GM23338 (cell line): ENCODE measurements around the gene DUSP8.

Source experiments
- CREB1 ChIP-seq: fragments of 250-450 bp; sonication (Bioruptor Pico); IDR thresholded peaks from 2 replicates; pipeline ENCODE4 v1.5.0; 2020; ENCODE audit warnings: low read depth, mild to moderate bottlenecking, moderate library complexity
- EZH2 ChIP-seq: fragments of 200-600 bp; sonication (generic); IDR thresholded peaks from one replicate; pipeline ENCODE4 v1.8.0; 2017; ENCODE audit warnings: antibody characterized with exemption, mild to moderate bottlenecking, low read depth; ENCODE audit not compliant: unreplicated experiment
- EZH2phosphoT487 ChIP-seq: fragments of 200-600 bp; sonication (generic); IDR thresholded peaks from one replicate; pipeline ENCODE4 v1.8.1; 2018; ENCODE audit warnings: antibody characterized with exemption; ENCODE audit not compliant: unreplicated experiment
- JUNB ChIP-seq: IDR thresholded peaks from one replicate; pipeline ENCODE4 v1.6.1; 2016; ENCODE audit warnings: antibody characterized with exemption; ENCODE audit not compliant: unreplicated experiment
- NANOG ChIP-seq: IDR thresholded peaks from 2 replicates; pipeline ENCODE4 v1.6.1; 2016; ENCODE audit warnings: antibody characterized with exemption, borderline replicate concordance
- POLR2AphosphoS5 ChIP-seq: IDR thresholded peaks from 2 replicates; pipeline ENCODE4 v1.6.1; 2016; ENCODE audit warnings: antibody characterized with exemption, low read depth
- REST ChIP-seq: IDR thresholded peaks from one replicate; pipeline ENCODE4 v1.6.1; 2018; ENCODE audit warnings: antibody characterized with exemption; ENCODE audit not compliant: unreplicated experiment
- TF ChIP-seq, protein P1 (sequence below), 2 experiments: fragments of 200-600 bp in 1 of 2; sonication (generic) in 1 of 2; conservative IDR thresholded peaks; 2 replicates each; pipeline versions ENCODE4 v1.5.1 to v1.6.1; 2016 to 2017; ENCODE audit warnings: antibody characterized with exemption in 2 of 2, low read depth in 2 of 2, mild to moderate bottlenecking in 2 of 2, moderate library complexity in 1 of 2
- TF ChIP-seq, protein P2 (sequence below): IDR thresholded peaks from 2 replicates; pipeline ENCODE4 v1.6.1; 2016; ENCODE audit warnings: antibody characterized with exemption

DNA sequence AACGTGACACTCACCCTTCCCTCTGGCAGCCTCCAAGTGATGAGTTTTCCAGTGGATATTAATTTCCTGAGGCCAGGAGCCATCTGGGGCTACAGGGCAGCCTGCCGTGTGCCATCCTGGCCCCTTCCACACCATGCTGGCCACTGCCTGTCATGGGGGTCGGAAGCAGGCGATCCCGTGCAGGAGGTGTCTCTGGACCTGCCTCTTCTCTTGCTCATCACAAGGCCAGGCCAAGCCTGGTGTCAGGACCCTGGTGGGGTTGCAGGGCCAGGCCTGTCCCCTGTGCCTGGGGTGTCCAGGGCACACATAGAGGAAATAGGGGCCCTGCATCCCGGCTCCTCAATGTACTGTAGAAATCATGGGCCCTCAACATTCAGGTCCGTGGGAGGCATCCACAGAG is 32.6 kb upstream of the DUSP8 start:
- TF ChIP-seq, protein P1, sequence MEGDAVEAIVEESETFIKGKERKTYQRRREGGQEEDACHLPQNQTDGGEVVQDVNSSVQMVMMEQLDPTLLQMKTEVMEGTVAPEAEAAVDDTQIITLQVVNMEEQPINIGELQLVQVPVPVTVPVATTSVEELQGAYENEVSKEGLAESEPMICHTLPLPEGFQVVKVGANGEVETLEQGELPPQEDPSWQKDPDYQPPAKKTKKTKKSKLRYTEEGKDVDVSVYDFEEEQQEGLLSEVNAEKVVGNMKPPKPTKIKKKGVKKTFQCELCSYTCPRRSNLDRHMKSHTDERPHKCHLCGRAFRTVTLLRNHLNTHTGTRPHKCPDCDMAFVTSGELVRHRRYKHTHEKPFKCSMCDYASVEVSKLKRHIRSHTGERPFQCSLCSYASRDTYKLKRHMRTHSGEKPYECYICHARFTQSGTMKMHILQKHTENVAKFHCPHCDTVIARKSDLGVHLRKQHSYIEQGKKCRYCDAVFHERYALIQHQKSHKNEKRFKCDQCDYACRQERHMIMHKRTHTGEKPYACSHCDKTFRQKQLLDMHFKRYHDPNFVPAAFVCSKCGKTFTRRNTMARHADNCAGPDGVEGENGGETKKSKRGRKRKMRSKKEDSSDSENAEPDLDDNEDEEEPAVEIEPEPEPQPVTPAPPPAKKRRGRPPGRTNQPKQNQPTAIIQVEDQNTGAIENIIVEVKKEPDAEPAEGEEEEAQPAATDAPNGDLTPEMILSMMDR (conservative IDR thresholded peaks at IDR 0.05; ENCODE audit: low read depth in 2 of 2): no peak
- no peak for TF ChIP-seq EZH2
- TF ChIP-seq POLR2AphosphoS5: no peak
- TF ChIP-seq REST: no peak
- TF ChIP-seq, protein P2, sequence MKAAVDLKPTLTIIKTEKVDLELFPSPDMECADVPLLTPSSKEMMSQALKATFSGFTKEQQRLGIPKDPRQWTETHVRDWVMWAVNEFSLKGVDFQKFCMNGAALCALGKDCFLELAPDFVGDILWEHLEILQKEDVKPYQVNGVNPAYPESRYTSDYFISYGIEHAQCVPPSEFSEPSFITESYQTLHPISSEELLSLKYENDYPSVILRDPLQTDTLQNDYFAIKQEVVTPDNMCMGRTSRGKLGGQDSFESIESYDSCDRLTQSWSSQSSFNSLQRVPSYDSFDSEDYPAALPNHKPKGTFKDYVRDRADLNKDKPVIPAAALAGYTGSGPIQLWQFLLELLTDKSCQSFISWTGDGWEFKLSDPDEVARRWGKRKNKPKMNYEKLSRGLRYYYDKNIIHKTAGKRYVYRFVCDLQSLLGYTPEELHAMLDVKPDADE: no peak
- TF ChIP-seq JUNB: no peak
- TF ChIP-seq EZH2phosphoT487: no peak
- TF ChIP-seq NANOG: no peak
- TF ChIP-seq CREB1 (CRISPR knock-in tag): no peak
